Retinal pigment epithelial cell (primary cell): ENCODE data around the gene PNMA8A.

Experiments used
- DNase-seq: peaks from one replicate; pipeline ENCODE4 v3.0.0-alpha.2; 2010; ENCODE audit warnings: low read depth
- H3K4me3 ChIP-seq: 2 replicates; pipeline ENCODE4 v1.5.1; 2011; ENCODE audit warnings: mild to moderate bottlenecking, low read length, control low read depth, moderate library complexity
- CTCF ChIP-seq: conservative IDR thresholded peaks from 2 replicates; pipeline ENCODE4 v1.5.1; 2011; ENCODE audit warnings: low read depth, low read length, control low read depth, inconsistent platforms

PNMA8A gene

GRCh38 chr19:46496304-46496703, 24.9 kb upstream of the PNMA8A start:
- no peak overlapping the region for H3K4me3 ChIP-seq

GRCh38 chr19:46495786-46496099, 24.4 kb upstream of the PNMA8A start, which contains the start of gene PNMA8B:
Gene PNMA8B (minus strand): TSS chr19:46495867. CDS start chr19:46495465, 402 bp downstream.
- TF ChIP-seq CTCF, result no peak
- peak within 1 kb of the TSS; percentile 52 for H3K4me3 ChIP-seq
- DNase-seq, result no peak

More at GRCh38 chr19:46496304-46496703, 24.9 kb upstream of the PNMA8A start:
- no peak for TF ChIP-seq CTCF
- DNase-seq, result no peak

- H3K4me3 ChIP-seq, result peak overlapping the region; percentile 52
- no peak for DNase-seq
- TF ChIP-seq CTCF, result no peak
Observed at GRCh38 chr19:46494941-46495785, 23.8 kb upstream of the PNMA8A start.

GRCh38 chr19:46494146-46494940, 23.0 kb upstream of the PNMA8A start:
- no peak for TF ChIP-seq CTCF
- DNase-seq, result no peak
- H3K4me3 ChIP-seq, result no peak overlapping the region

GRCh38 chr19:46493236-46494145, 22.1 kb upstream of the PNMA8A start:
- no peak overlapping the region for H3K4me3 ChIP-seq
- no peak for TF ChIP-seq CTCF
- DNase-seq, result no peak

GRCh38 chr19:46492841-46493235, 21.5 kb upstream of the PNMA8A start:
- no peak for TF ChIP-seq CTCF
- no peak overlapping the region for H3K4me3 ChIP-seq
- no peak for DNase-seq
